Suprapubic skin (tissue), 4 donors: ENCODE results near the gene RBM19. TPM values are rescaled to one million over a fixed set of nuclear protein-coding genes. Genes with fewer than 3 reads are reported as not detected.

Experiments
- DNase-seq, 2 donors: peaks; one replicate each; pipeline ENCODE4 v3.0.0-alpha.2; 2019; ENCODE audit warnings: low spot score in 2 of 2
- H3K27ac ChIP-seq: fragments of 200-600 bp; sonication (generic); one replicate; pipeline ENCODE4 v1.5.1; 2019
- H3K27me3 ChIP-seq: fragments of 200-600 bp; sonication (generic); one replicate; pipeline ENCODE4 v1.5.1; 2019
- H3K36me3 ChIP-seq: fragments of 200-600 bp; sonication (generic); one replicate; pipeline ENCODE4 v1.5.1; 2019
- H3K4me1 ChIP-seq: fragments of 200-600 bp; sonication (generic); one replicate; pipeline ENCODE4 v1.5.1; 2019
- H3K4me3 ChIP-seq: fragments of 200-600 bp; sonication (generic); one replicate; pipeline ENCODE4 v1.5.1; 2019; ENCODE audit warnings: mild to moderate bottlenecking
- H3K9me3 ChIP-seq: fragments of 200-600 bp; sonication (generic); one replicate; pipeline ENCODE4 v1.5.1; 2019
- CTCF ChIP-seq, 2 donors: fragments of 200-600 bp in 1 of 2; fragments of 450-650 bp in 1 of 2; sonication (generic) in 1 of 2; IDR thresholded peaks; one replicate each; pipeline ENCODE4 v1.5.1; 2016 to 2019; ENCODE audit warnings: antibody characterized with exemption in 2 of 2, mild to moderate bottlenecking in 1 of 2, moderate library complexity in 1 of 2
- EP300 ChIP-seq: sonication (generic); formaldehyde crosslinking; IDR thresholded peaks from one replicate; pipeline ENCODE4 v1.6.1; 2017; ENCODE audit warnings: antibody characterized with exemption
- POLR2A ChIP-seq, 2 donors: fragments of 450-650 bp; IDR thresholded peaks; one replicate each; pipeline ENCODE4 v1.6.1; 2017; ENCODE audit warnings: antibody characterized with exemption in 2 of 2, mild to moderate bottlenecking in 2 of 2, moderate library complexity in 2 of 2
- POLR2AphosphoS5 ChIP-seq, 3 donors: sonication (generic); formaldehyde crosslinking; IDR thresholded peaks; one replicate each; pipeline ENCODE4 v1.6.1; 2017; ENCODE audit warnings: antibody characterized with exemption in 3 of 3
- WGBS: methylation state at CpG from one replicate; pipeline ENCODE4 v1.1.5; 2018; 5-methylcytosine and 5-hydroxymethylcytosine counted together
- total RNA-seq, 4 donors: library from RNA; depleted of rRNA; stranded (reverse); fragments of >200 nt; gene quantifications; one replicate each; pipeline ENCODE4 v1.1.0, GENCODE V29; 2016

The RBM19 gene
- total RNA-seq, 4 donors from 2014 or later: 26.8 to 51.4 (median 28.2) TPM

GRCh38 chr12:113854385-113855142 is 111.6 kb downstream of the RBM19 start:
- Histone ChIP-seq H3K27ac (no peak overlapping the region), H3K27me3 (no peaks in the 10 kb centered on the region), H3K4me3 (no peak overlapping the region), H3K4me1 (peaks cover 10% of the 10 kb centered on the region), H3K36me3 (peaks cover 37% of the 10 kb centered on the region), H3K9me3 (no peaks in the 10 kb centered on the region)
- 94% methylated on average over 10 of the region's 17 CpGs for WGBS
- TF ChIP-seq POLR2A (IDR thresholded peaks at IDR 0.05) (no peak), EP300 (no peak), CTCF (IDR thresholded peaks at IDR 0.05) (no peak), POLR2AphosphoS5 (IDR thresholded peaks at IDR 0.05) (no peak)
- no peak for DNase-seq

GRCh38 chr12:113853491-113853890 is 112.6 kb downstream of the RBM19 start:
- Histone ChIP-seq H3K27ac (no peak overlapping the region), H3K27me3 (no peaks in the 10 kb centered on the region), H3K36me3 (peaks cover 31% of the 10 kb centered on the region), H3K4me3 (no peak overlapping the region), H3K4me1 (peaks cover 10% of the 10 kb centered on the region), H3K9me3 (no peaks in the 10 kb centered on the region)
- TF ChIP-seq CTCF (IDR thresholded peaks at IDR 0.05) (no peak), POLR2AphosphoS5 (IDR thresholded peaks at IDR 0.05) (no peak), EP300 (no peak), POLR2A (IDR thresholded peaks at IDR 0.05) (no peak)
- WGBS: 49% methylated on average over 4 of the region's 4 CpGs
- DNase-seq: no peak

GRCh38 chr12:113852695-113853490 is 113.2 kb downstream of the RBM19 start:
- TF ChIP-seq EP300 (no peak), POLR2A (IDR thresholded peaks at IDR 0.05) (no peak), POLR2AphosphoS5 (IDR thresholded peaks at IDR 0.05) (no peak), CTCF (IDR thresholded peaks at IDR 0.05) (no peak)
- no peak for DNase-seq
- 75% methylated on average over 24 of the region's 24 CpGs for WGBS
- no peak overlapping the region for H3K4me3 ChIP-seq
- peaks cover 10% of the 10 kb centered on the region for H3K4me1 ChIP-seq
- no peak overlapping the region for H3K27ac ChIP-seq
- no peaks in the 10 kb centered on the region for H3K9me3 ChIP-seq
- H3K27me3 ChIP-seq: no peaks in the 10 kb centered on the region
- H3K36me3 ChIP-seq: peaks cover 25% of the 10 kb centered on the region

GRCh38 chr12:113852264-113852663 is 113.9 kb downstream of the RBM19 start:
- 84% methylated on average over 5 of the region's 5 CpGs for WGBS
- Histone ChIP-seq H3K9me3 (no peaks in the 10 kb centered on the region), H3K4me3 (no peak overlapping the region), H3K27ac (no peak overlapping the region), H3K4me1 (peaks cover 10% of the 10 kb centered on the region), H3K27me3 (no peaks in the 10 kb centered on the region), H3K36me3 (peaks cover 19% of the 10 kb centered on the region)
- no peak for TF ChIP-seq EP300
- TF ChIP-seq POLR2A (IDR thresholded peaks at IDR 0.05): no peak
- no peak for TF ChIP-seq POLR2AphosphoS5 (IDR thresholded peaks at IDR 0.05)
- no peak for TF ChIP-seq CTCF (IDR thresholded peaks at IDR 0.05)
- DNase-seq: no peak
